Ishikawa (cell line): ENCODE measurements around the gene ANKHD1.

ENCODE experiments used
- CREB1 ChIP-seq: IDR thresholded peaks from 2 replicates; pipeline ENCODE4 v1.6.1; 2012; ENCODE audit warnings: low read depth
- RAD21 ChIP-seq: IDR thresholded peaks from 2 replicates; pipeline ENCODE4 v1.6.1; 2012; ENCODE audit warnings: low read depth
- TEAD4 ChIP-seq: IDR thresholded peaks from 2 replicates; pipeline ENCODE4 v1.6.1; 2012
- YY1 ChIP-seq: IDR thresholded peaks from 2 replicates; pipeline ENCODE4 v1.6.1; 2012; ENCODE audit warnings: low read depth
- TF ChIP-seq, protein P1 (sequence below): IDR thresholded peaks from 2 replicates; pipeline ENCODE4 v1.6.1; 2012; ENCODE audit warnings: low read depth, mild to moderate bottlenecking

DNA sequence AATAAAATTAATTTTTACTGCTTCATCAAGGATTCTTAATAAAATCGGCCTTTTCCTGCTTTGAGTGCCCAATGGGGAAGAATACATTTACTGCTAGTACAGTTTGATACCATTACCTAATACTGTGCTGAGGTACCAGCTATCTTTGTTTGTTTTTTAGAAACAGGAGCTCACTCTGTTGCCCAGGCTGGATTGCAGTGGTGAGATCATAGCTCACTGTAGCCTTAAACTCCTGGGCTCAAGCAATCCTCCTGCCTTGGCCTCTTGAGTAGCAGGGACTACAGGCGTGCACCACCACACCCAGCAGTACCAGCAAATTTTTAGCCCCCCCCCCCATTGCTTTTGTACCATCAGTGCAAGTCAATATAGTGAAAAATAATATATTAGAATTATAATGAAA lies 13.6 kb upstream of the ANKHD1 start:
- TF ChIP-seq YY1, result no peak
- no peak for TF ChIP-seq RAD21
- TF ChIP-seq, protein P1, sequence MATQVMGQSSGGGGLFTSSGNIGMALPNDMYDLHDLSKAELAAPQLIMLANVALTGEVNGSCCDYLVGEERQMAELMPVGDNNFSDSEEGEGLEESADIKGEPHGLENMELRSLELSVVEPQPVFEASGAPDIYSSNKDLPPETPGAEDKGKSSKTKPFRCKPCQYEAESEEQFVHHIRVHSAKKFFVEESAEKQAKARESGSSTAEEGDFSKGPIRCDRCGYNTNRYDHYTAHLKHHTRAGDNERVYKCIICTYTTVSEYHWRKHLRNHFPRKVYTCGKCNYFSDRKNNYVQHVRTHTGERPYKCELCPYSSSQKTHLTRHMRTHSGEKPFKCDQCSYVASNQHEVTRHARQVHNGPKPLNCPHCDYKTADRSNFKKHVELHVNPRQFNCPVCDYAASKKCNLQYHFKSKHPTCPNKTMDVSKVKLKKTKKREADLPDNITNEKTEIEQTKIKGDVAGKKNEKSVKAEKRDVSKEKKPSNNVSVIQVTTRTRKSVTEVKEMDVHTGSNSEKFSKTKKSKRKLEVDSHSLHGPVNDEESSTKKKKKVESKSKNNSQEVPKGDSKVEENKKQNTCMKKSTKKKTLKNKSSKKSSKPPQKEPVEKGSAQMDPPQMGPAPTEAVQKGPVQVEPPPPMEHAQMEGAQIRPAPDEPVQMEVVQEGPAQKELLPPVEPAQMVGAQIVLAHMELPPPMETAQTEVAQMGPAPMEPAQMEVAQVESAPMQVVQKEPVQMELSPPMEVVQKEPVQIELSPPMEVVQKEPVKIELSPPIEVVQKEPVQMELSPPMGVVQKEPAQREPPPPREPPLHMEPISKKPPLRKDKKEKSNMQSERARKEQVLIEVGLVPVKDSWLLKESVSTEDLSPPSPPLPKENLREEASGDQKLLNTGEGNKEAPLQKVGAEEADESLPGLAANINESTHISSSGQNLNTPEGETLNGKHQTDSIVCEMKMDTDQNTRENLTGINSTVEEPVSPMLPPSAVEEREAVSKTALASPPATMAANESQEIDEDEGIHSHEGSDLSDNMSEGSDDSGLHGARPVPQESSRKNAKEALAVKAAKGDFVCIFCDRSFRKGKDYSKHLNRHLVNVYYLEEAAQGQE, result no peak
- TF ChIP-seq CREB1, result no peak
- no peak for TF ChIP-seq TEAD4
